Mucosa of gallbladder (tissue), 1 donor: ENCODE results near the gene PARL. TPM values are rescaled to one million over a fixed set of nuclear protein-coding genes. Genes with fewer than 3 reads are reported as not detected.

Experiments used
- DNase-seq: peaks from one replicate; pipeline ENCODE4 v3.0.0-alpha.2; 2020; ENCODE audit warnings: low spot score
- total RNA-seq: library from RNA; stranded (reverse); gene quantifications from one replicate; pipeline ENCODE4 v1.2.1, GENCODE V29; 2021
- donor health status: DM: no; HTN: no; CAD: no.

The PARL gene
- total RNA-seq, 1 donor from 2014 or later: 33.6 TPM

DNA sequence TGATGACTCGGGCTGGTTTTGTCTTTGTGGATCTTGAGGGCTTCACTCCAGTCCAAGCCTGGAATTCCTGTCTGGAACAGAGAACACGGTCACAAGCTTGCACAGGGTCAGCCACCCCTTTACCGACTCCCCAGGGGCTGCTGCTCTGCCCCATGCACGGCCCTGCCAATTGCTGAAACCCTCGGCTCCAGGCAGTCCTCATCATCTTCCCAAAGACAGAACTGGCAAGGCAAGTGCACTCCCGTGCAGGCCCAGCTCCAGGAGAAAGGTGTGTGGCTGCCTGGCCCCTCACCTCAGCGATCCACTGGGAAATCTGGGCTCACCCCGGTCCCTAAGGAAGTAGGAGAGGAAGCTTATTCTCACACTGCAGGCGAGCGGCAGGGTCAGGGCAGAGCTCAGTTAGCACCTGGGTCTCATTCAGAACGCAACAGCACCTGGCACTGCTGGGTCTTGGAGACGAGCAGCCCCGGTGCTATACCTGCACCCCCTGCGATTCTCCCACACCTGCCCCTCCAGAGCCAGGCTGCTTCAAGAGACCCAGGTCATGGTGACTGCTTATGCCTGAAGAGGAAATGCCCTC lies 66.5 kb downstream of the PARL start:
- no peak for DNase-seq

DNA sequence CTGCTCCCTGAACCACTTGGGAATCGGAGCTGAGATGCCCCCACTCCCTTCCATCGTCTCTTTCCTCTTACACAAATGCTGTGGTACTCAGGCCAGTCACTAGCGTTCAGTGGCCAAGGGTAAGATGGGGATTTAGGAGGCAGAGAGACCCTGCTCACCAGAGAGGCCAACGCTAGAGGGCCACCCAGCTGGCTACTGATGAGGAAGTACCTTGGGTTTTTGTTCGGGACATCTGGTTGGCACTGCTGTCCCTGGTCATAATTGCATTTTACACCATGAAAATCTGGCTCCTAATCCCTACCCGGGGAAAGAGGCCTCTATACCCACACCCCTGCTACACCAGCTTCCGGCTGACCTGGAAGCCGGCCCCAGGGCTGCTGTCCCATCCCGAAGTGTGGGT lies 67.0 kb downstream of the PARL start:
- DNase-seq: no peak

DNA sequence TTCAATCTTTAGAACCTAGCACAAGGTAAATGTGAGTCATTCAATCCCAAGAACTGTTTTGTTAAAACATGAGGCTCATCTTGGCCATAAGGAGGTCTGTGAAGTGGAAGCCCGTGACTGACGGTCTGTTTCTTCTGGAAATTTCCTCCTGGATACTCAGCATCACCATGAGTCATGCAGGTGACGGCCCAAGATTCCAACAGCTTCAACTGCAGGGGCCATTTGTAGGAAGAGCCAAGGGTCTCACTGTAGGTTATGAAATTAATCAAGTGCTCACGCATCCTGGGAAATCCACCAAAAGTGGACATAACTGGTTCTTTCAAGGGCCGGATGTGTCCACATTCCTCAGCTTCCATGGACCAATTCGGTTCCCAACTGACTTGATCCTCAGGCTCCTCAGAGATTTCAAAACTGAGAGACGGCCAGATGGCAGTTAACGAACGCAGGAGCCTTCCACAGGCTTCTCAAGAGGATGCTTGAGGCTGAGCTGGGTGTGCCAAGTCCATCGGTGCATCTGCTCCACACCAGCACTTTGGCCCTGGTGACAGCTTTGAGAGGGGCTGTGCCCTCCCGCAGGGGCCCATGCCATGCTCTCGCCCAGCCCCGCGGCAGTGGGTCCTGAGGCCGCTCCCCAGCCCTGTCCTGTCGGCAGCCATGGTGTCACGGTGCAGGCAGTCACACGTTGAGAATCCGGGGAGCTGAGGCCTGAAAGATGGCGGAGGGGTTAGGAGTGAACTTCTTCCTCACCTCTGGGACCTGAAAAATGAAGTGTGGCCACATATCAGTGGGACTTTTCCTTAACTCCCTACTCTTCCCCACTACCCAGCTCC lies 67.8 kb downstream of the PARL start:
- DNase-seq: no peak

DNA sequence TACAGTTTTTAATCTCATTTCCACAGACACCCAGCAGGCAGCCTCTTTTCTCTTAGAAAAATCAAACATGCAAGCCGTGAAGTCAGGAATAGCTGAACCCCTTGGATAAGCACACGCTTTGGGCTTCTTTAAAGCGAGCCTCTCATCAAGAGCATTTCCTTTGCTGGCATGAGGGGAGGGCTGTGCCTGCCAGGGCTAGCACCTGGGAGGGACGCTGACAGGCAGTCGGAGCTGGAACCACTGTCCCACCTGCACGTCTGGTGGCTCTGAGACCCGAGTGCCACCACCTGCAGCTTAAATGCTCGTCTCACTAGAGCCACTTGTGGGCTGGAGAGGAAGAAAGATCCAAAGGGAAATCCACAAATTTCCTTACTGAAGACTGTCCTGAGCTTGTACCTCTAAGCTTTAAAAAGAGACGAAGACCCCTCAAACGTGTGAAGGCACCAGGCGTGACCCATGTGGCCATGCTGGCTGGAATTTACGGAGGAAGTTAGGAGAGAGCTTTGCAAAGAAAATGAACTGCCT lies 68.7 kb downstream of the PARL start:
- DNase-seq: no peak

DNA sequence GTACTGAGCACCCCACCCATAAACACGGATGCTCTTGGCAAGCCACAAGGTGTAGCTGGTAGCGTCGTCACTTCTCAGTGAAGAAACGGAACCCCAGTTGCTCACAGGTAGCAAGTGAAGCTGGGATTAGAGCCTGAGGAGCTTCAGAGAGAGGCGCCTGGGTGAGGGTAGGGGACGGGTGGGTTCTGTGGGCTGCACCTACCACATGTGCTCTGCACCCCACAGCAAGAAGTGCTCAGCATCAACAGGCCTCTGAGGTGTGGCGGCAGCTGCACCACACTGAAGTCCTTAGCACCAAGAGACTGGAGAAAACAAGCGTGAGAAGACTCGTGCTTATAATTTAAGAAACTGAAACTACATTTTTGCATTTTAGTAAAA lies 69.1 kb downstream of the PARL start:
- no peak for DNase-seq

DNA sequence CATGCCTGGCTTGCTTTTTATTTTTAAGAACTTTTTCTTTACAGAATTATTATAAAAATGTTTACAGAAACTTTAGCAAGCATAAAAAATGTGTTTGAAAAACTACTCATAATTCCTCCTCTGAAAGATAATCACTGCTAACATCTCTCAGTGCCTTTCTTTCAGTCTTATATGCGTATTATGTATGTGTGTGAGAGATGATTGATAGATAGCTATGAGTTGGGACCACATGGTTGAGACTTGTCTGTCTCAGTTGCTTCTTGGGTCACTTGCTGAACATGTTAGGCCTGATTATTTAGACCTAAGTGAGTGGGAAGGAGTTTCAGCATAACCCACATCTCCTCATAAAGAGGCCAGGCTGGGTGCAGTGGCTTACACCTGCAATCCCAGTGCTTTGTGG lies 70.4 kb downstream of the PARL start:
- no peak for DNase-seq

DNA sequence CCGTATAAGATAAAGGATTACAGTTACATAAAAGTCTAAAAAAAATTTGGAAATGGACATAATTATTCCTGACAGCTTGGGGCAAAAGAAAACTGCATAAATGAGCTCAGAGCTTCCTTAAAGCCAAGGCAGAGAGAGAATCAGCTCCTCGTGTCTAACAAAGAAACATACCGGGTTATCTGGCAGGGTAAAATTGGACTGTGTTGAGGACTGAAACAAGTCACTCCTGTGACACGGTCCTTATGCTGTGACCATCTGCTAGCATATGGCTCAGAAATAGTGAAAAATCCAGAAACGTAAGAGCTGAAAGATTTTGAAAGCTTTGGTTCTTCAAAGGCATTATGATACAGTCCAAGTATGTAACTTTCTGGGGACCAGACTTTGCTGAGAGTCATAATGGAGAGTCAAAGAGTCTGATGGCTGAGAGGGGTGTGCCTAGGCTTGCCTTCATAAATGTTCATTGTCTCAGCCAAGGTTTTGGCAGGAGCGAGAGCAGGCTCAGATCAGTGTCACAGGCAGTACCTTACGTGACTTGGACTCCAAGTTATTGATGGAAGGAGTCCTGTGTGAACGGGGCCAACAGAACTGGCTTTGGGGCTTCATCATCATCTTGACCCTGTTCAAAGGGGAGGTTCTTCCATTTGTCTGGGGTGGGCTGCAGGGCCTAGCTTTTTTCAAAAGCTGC lies 71.8 kb downstream of the PARL start:
- no peak for DNase-seq

DNA sequence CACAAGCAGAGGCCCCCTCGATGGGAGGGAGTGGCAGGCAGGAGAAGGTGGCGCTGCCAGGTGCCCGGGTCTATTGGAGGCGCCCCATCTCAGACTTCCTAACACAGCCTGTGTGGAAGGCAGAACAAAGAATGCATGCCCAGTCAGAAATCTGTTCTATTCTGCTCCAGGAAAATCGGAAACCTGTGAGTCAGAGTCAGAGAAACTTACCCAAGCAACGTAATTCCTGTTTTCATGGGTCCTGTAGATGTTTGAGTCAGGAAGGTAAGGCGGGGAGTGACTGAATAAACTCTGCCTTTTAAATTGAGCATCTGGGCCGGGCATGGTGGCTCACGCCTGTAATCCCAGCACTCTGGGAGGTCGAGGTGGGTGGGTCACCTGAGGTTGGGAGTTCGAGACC lies 73.0 kb downstream of the PARL start:
- no peak for DNase-seq

DNA sequence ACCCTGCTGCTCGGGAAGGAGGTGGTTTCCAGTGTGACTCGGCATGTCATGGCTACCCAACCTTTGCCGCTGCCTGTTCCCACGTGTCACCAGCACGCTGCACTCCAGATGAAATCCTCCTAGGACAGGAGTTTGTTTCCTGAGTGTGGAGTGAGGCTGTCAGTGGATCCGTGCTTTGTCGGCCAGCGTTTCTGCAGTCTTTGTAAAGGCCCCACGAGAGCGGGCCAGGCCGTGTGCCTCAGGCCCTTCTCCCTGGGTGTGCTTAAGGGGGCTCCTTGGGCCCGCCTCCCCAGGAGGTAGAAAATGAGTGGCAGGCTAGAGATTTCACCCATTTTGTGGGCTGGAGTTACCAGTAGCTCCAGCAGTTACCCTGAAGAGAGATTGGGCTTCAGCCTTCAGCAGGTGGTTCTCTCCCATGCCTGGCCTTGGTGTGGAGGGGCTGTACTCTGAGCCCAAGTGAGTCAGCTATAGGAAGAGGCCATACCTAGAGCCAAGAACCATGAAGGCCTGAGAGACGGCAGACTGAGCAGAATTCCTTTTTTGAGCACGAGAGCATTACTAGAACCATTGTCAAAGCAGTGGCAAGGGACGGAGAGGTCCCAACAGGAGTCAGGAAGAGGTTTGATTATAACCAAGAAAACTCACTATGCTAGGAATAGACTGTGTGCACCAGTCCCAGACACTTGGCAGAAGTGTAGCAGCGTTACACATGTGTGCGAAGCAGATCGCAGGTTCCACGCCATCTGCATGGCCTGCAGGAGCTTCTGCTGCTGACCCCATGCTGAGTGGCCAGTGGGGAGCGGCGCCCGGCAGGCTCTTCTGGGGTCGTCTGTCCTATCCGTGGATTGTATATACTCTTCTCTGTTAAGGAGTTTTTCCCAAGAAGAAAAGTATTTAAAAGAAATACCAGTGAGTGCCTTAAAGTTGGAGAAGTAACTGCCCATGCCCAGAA lies 73.8 kb downstream of the PARL start:
- no peak for DNase-seq

DNA sequence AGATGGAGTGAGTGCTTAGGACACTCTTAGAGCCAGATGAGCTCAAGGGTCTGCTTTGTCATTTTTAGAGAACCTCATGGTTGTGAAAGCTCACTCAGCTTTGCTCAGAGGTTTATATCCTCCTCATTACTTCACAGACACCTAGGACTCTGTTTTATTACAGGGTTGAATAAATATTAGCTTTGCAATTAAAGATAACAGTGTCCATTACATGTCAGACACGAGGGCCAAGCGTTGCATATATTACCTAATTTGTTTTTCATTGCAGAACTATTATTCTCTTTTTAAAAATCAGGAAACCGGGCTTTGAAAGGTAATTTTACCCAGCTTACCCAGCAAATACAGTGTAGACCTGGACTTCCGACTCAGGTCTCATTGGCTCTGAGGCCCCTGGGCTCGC lies 75.4 kb downstream of the PARL start:
- no peak for DNase-seq

DNA sequence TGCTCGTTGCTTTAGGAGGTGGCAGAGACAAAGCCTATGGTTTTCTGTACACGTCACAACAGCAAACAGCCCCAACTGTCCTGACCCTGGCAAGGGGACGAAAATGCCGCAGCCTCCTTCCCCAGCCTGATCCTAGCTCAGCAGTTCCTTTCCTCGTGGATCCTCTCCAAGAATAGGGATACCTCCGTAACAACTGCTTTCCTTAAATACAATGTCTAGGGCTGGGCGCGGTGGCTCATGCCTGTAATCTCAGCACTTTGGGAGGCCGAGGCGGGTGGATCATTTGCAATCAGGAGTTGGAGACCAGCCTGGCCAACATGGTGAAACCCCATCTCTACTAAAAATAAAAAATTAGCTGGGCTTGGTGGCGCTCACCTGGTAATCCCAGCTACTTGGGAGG lies 76.3 kb downstream of the PARL start:
- DNase-seq: no peak

DNA sequence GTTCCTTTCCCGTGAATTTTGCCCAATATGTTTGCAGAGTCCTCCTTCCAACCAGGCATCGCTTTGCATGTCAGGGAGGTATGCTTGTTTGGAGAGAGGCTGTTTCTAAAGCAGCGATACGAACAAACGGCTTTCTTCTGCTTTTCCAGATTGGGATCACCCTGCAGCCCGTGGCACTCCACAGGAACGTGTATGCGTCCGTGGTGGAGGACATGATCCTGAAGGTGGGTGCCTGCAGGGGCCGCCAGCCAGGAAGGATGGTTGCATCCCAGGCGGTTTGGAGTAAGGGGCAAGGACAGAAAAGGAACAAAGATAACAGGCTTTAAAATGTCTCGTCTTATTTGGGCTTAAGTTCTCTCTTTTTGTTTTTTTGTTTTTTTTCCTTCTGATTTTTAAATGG lies 76.8 kb downstream of the PARL start:
- no peak for DNase-seq

DNA sequence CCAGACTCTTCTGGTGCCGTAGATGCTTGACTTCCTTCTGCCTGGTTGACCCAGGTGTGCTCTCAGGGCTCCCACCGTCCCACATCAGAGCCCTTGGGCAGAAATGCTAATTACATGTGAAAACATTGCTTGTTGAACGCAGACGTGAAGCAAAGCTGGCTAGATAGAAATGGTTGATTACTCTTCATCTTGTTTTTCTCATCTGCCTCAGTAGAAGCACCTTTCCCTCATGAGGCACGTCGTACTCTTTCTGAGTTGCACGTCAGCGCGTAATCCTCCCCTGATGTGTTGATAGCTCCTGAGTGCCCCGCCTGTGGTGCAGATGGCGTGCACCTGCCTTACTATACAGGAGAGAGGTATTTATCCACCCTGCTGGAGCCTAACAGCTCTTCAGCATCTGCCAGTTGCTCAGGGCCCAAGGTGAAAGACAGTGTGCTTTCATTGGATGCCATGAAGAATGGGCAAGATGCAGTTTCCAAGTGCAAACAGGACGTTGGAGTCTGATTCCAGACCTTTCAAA lies 77.4 kb downstream of the PARL start:
- no peak for DNase-seq

DNA sequence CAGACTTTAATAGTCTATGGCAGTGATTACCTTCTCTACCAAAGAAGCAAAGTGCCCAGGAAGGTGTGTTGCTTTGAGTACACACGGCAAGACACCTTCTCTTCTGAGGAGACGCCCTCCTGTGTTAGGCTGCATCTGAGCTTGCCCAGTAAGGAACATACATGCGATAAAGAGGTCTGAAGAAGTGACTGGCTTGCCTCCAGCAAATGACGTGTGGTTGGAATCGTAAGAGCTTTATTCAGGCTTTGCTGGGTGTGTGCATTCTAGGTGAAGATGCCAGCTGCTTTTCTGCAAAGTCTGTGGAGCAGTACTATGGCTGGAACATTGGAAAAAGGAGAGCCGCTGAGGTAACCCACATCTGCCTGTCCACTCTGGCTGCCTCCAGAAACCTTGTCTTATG lies 81.7 kb downstream of the PARL start:
- no peak for DNase-seq

DNA sequence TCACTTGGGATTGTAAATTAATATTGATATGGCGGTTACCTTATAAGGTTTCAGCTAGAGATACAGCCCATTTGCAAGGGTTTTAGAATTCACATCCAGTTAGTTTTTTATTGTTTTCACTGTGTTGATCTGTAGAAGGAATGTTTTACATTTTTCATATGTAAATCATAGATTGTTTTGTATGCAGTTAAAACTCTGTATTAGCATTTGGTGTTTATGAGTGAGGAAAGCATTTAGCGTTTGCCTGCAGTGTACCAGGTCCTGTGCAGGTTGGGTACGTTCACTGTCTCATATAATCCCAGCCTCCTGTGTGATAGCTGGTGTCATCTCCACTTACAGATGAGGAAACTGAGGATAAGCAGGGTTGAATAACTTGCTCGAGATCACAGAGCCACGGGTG lies 83.1 kb downstream of the PARL start:
- no peak for DNase-seq

DNA sequence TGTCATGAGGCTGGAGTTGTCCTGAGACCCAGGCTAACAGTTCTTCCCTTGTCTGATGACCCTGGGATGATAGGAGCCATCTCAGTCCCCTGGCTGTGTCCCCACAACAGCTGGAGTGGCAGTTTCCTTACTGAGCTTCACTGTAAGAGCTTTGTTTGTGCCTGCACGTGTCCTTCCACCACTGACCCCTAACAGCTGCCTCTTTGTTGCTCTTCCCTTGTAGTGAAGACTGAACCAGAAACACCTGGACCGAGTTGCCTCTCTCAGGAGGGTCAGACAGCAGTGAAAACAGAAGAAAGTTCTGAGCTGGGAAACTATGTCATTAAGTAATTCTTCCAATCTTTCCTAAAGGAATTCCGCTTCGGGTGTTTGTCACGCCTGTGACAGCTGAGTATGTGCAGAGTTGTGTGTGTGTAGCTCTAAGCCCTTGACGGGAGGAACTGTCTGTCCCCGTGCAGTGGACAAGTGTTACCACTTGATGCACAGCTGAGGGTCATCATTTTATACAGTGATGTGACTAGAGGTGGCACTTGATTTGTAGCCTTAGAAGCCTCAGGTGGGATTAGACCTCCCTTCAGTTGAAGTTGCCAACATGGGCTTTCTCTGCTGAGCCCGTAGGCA lies 84.3 kb downstream of the PARL start:
- no peak for DNase-seq

DNA sequence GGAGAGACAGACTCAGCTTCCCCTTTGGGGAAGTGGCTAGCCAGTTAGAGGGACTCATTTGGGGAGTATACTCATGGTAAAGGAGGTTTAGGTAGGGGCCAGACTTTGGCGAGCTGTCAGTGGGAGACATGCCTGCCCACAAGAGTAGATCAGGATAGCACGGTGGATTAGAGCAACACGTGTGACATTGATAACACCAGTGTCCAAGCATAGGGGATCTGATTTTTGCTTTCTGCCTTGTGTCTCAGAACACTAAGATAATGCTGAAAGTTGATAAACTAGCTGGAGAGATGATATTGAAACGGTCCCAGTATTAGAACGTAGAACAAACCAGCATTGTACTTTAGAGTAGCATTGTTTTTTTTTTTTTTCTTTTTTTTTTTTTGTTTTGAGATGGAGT lies 85.2 kb downstream of the PARL start:
- no peak for DNase-seq

DNA sequence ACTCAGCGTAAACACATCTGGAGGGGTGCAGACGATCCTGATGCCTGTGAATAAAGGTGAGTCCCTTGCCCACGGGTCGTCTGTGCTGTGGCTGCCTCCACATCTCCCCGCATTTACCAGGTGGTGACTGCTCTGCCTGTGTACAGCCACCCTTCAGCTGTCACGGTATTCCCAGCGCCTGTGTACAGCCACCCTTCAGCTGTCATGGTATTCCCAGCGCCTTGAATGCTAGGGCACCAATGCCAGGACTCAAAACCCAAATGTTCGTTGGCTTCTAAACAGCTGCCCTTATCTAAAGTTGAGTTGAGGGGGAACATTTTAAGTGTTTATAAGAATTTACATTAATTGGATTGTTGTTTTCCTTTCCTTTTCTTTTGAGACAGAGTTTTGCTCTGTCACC lies 86.7 kb downstream of the PARL start:
- DNase-seq: no peak

DNA sequence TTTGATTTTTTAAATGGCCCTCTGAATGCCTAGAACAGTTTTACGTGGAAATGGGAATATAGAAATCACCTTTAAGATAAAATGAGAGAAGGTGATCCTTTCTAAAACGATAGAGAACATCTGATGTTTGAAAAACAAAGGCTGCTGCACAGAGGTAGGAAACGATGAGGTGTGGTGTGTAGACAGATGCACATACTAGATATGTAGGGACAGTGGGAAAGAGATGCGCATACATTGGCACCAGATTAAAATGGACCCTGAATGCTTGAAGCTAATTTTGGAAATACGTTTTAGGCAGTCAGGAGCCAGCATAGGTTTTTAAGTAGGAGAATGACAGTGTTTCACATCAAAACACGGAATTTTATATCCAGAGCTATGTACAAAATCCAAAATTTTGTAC lies 88.3 kb downstream of the PARL start:
- no peak for DNase-seq

DNA sequence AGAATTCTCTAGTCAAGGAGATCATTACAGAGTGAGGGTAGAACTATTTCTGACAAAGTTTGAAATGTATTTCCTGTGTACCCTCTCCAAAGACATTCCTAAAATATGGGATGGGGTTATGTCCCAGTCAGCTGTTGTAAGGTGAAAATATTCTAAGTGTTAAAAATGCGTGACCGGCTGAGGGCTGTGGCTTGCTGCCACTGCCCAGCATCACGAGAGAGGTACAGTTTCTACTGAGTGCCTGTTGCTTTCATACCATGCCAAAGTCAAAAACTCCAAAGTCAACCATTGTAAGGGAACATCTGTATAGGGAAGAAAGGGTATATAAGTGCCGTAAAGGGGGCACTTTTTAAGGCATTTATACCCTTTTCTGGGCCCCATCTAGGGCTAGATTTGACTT lies 90.2 kb downstream of the PARL start:
- DNase-seq: no peak

DNA sequence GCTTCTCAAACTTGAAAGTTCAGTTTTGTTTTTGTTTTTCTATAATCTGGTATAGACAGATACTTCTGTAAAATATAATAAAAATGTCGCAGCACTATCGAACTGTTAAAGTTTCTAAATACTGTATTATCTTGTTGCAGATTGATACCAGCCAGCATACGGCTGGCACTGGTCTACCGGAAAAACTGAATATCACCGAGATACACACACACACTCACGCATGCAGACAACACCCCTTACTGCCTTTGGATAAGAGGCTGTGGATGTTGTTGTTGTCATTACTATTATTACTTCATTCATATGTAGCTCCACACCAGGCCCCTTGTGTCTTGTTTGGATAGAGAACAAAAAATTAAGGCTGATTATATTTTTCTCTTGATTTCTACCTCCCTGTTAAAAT lies 91.7 kb downstream of the PARL start:
- DNase-seq: no peak
